Progenitor cell of endocrine pancreas (in vitro differentiated cells): ENCODE results near the gene GABRB2. TPM values are rescaled to one million over a fixed set of nuclear protein-coding genes. Genes with fewer than 3 reads are reported as not detected.

ENCODE experiments used
- DNase-seq: peaks from one replicate; pipeline ENCODE4 v3.0.0; 2021; ENCODE audit warnings: low spot score; ENCODE audit not compliant: unreplicated experiment
- H3K27ac Mint-ChIP-seq: 2 replicates; pipeline ENCODE4 v1.8.0; 2021; ENCODE audit warnings: mild to moderate bottlenecking, moderate library complexity, mixed read lengths
- H3K27me3 Mint-ChIP-seq: 2 replicates; pipeline ENCODE4 v1.8.0; 2021; ENCODE audit warnings: mixed read lengths
- H3K36me3 Mint-ChIP-seq: 2 replicates; pipeline ENCODE4 v1.8.0; 2022; ENCODE audit warnings: mixed read lengths; ENCODE audit not compliant: insufficient read depth
- H3K4me1 Mint-ChIP-seq: 2 replicates; pipeline ENCODE4 v1.8.0; 2021; ENCODE audit warnings: low read depth, mixed read lengths
- H3K4me3 Mint-ChIP-seq: 2 replicates; pipeline ENCODE4 v1.8.0; 2021; ENCODE audit warnings: low read depth, mild to moderate bottlenecking, moderate library complexity, mixed read lengths
- H3K9me3 Mint-ChIP-seq: 2 replicates; pipeline ENCODE4 v1.8.0; 2021; ENCODE audit warnings: low read depth, mixed read lengths
- CTCF ChIP-seq: fragments of 200-600 bp; sonication (generic); IDR thresholded peaks from one replicate; pipeline ENCODE4 v1.5.0; 2021; ENCODE audit warnings: antibody characterized with exemption, mild to moderate bottlenecking; ENCODE audit not compliant: unreplicated experiment
- long read RNA-seq: library from polyadenylated mRNA; unstranded; transcript quantifications from one replicate; pipeline ENCODE4 v2.0.0, GENCODE V29; 2020
- total RNA-seq: library from RNA; stranded (reverse); gene quantifications from 2 replicates; pipeline ENCODE4 v1.2.1, GENCODE V29; 2021

The GABRB2 gene
- total RNA-seq, result 3.5 and 3.8 TPM in 2 replicates
- long read RNA-seq, partial matches to known transcripts, result 2 of 3 reads
- long read RNA-seq, other reads (novel, unspliced or antisense), result 0 of 3 reads

- H3K9me3 Mint-ChIP-seq, result peaks cover 6% of the 10 kb centered on the region
- no peak for TF ChIP-seq CTCF
- H3K4me3 Mint-ChIP-seq, result peak within 1 kb of the TSS; percentile 88
- H3K27ac Mint-ChIP-seq, result peak within 1 kb of the TSS; percentile 89
- no peaks in the 10 kb centered on the region for H3K36me3 Mint-ChIP-seq
- peaks cover 8% of the 10 kb centered on the region for H3K4me1 Mint-ChIP-seq
- DNase-seq, result peak; percentile 36
- peaks cover 40% of the 10 kb centered on the region for H3K27me3 Mint-ChIP-seq
Measured at GRCh38 chr5:161546470-161547301, at the start of gene GABRB2. GABRB2 (minus strand) TSS chr5:161546725; CDS start chr5:161546643, 82 bp downstream.

- Mint-ChIP-seq H3K27ac (no peak overlapping the region), H3K9me3 (no peaks in the 10 kb centered on the region), H3K4me1 (no peaks in the 10 kb centered on the region), H3K36me3 (no peaks in the 10 kb centered on the region), H3K4me3 (no peak overlapping the region), H3K27me3 (no peaks in the 10 kb centered on the region)
- no peak for TF ChIP-seq CTCF
- DNase-seq, result no peak
Measured at GRCh38 chr5:161585798-161586197, 39.3 kb upstream of the GABRB2 start.

- no peaks in the 10 kb centered on the region for H3K27me3 Mint-ChIP-seq
- DNase-seq, result no peak
- no peaks in the 10 kb centered on the region for H3K4me1 Mint-ChIP-seq
- no peaks in the 10 kb centered on the region for H3K36me3 Mint-ChIP-seq
- H3K4me3 Mint-ChIP-seq, result no peak overlapping the region
- H3K9me3 Mint-ChIP-seq, result no peaks in the 10 kb centered on the region
- no peak overlapping the region for H3K27ac Mint-ChIP-seq
- no peak for TF ChIP-seq CTCF
Measured at GRCh38 chr5:161580621-161581020, 34.1 kb upstream of the GABRB2 start.

GRCh38 chr5:161572914-161573313, 26.4 kb upstream of the GABRB2 start:
- Mint-ChIP-seq H3K4me1 (peaks cover 13% of the 10 kb centered on the region), H3K27ac (no peak overlapping the region), H3K4me3 (no peak overlapping the region), H3K27me3 (no peaks in the 10 kb centered on the region), H3K9me3 (no peaks in the 10 kb centered on the region), H3K36me3 (no peaks in the 10 kb centered on the region)
- no peak for DNase-seq
- TF ChIP-seq CTCF, result no peak

GRCh38 chr5:161566081-161566480, 19.6 kb upstream of the GABRB2 start:
- Mint-ChIP-seq H3K36me3 (no peaks in the 10 kb centered on the region), H3K4me3 (no peak overlapping the region), H3K27ac (no peak overlapping the region), H3K27me3 (peaks cover 2% of the 10 kb centered on the region), H3K9me3 (no peaks in the 10 kb centered on the region), H3K4me1 (peaks cover 9% of the 10 kb centered on the region)
- no peak for DNase-seq
- TF ChIP-seq CTCF, result no peak
